ENCODE data around the gene RASGRF2.

The RASGRF2 gene

GRCh38 chr5:81167544-81167943 lies 207.4 kb downstream of the RASGRF2 start:
- DNase-seq (ENCODE audit: insufficient read length, low spot score) (no peak), FAIRE-seq (no peak)
- TF ChIP-seq CTCF (IDR thresholded peaks at IDR 0.05; ENCODE audit: insufficient read depth, missing control alignments): no peak

- no peak for FAIRE-seq
- DNase-seq (ENCODE audit: insufficient read length, low spot score): no peak
- no peak for TF ChIP-seq CTCF (IDR thresholded peaks at IDR 0.05; ENCODE audit: insufficient read depth, missing control alignments)
Measured at GRCh38 chr5:81169924-81170323, 209.8 kb downstream of the RASGRF2 start.

- TF ChIP-seq CTCF (IDR thresholded peaks at IDR 0.05; ENCODE audit: insufficient read depth, missing control alignments): no peak
- no peak for DNase-seq (ENCODE audit: insufficient read length, low spot score)
- FAIRE-seq: no peak
Measured at GRCh38 chr5:81171769-81172168, 211.6 kb downstream of the RASGRF2 start.

GRCh38 chr5:81172710-81173109 lies 212.5 kb downstream of the RASGRF2 start:
- no peak for FAIRE-seq
- no peak for DNase-seq (ENCODE audit: insufficient read length, low spot score)
- no peak for TF ChIP-seq CTCF (IDR thresholded peaks at IDR 0.05; ENCODE audit: insufficient read depth, missing control alignments)

GRCh38 chr5:81177061-81177460 lies 216.9 kb downstream of the RASGRF2 start:
- FAIRE-seq (no peak), DNase-seq (ENCODE audit: insufficient read length, low spot score) (no peak)
- no peak for TF ChIP-seq CTCF (IDR thresholded peaks at IDR 0.05; ENCODE audit: insufficient read depth, missing control alignments)

- FAIRE-seq (no peak), DNase-seq (ENCODE audit: insufficient read length, low spot score) (no peak)
- TF ChIP-seq CTCF (IDR thresholded peaks at IDR 0.05; ENCODE audit: insufficient read depth, missing control alignments): no peak
Measured at GRCh38 chr5:81179959-81180358, 219.8 kb downstream of the RASGRF2 start.

- FAIRE-seq (no peak), DNase-seq (ENCODE audit: insufficient read length, low spot score) (no peak)
- TF ChIP-seq CTCF (IDR thresholded peaks at IDR 0.05; ENCODE audit: insufficient read depth, missing control alignments): no peak
Measured at GRCh38 chr5:81180780-81181460, 220.8 kb downstream of the RASGRF2 start.

All from D721Med (cell line).